HG02981 (cell line): ENCODE measurements around the gene MAP2K6.
A peak's percentile ranks its signal among the peaks of the same experiment; 100 is the strongest.

ENCODE experiments used
- ATAC-seq: cut with Tn5 transposase; IDR thresholded peaks from one replicate; pipeline ENCODE4 v1.9.1; 2021; ENCODE audit warnings: mild to moderate bottlenecking, moderate library complexity; ENCODE audit not compliant: unreplicated experiment

MAP2K6 gene

GRCh38 chr17:69414408-69415274 is at the start of gene MAP2K6:
MAP2K6 (plus strand) TSS chr17:69414697; CDS start chr17:69414985, 288 bp downstream.
- ATAC-seq, result peak; percentile 98

GRCh38 chr17:69367298-69367697 is 47.2 kb upstream of the MAP2K6 start:
- peak; percentile 70 for ATAC-seq

GRCh38 chr17:69373069-69373468 is 41.4 kb upstream of the MAP2K6 start:
- no peak for ATAC-seq

- ATAC-seq, result no peak
These were observed 39.3 kb upstream of the MAP2K6 start for GRCh38 chr17:69375229-69375628.

GRCh38 chr17:69388822-69389442 is 25.6 kb upstream of the MAP2K6 start:
- ATAC-seq, result no peak

- ATAC-seq, result no peak
These were observed 23.5 kb upstream of the MAP2K6 start for GRCh38 chr17:69390795-69391501.

GRCh38 chr17:69401251-69401650 is 13.2 kb upstream of the MAP2K6 start:
- no peak for ATAC-seq

GRCh38 chr17:69402052-69402451 is 12.4 kb upstream of the MAP2K6 start:
- no peak for ATAC-seq

GRCh38 chr17:69404399-69404798 is 10.1 kb upstream of the MAP2K6 start:
- no peak for ATAC-seq

GRCh38 chr17:69405096-69405495 is 9.4 kb upstream of the MAP2K6 start:
- no peak for ATAC-seq

- no peak for ATAC-seq
These were observed 7.6 kb upstream of the MAP2K6 start for GRCh38 chr17:69406941-69407340.

GRCh38 chr17:69407759-69408158 is 6.7 kb upstream of the MAP2K6 start:
- no peak for ATAC-seq

- no peak for ATAC-seq
These were observed 3.8 kb upstream of the MAP2K6 start for GRCh38 chr17:69410671-69411070.

GRCh38 chr17:69411766-69412165 is 2.7 kb upstream of the MAP2K6 start:
- no peak for ATAC-seq

- no peak for ATAC-seq
These were observed 2.2 kb upstream of the MAP2K6 start for GRCh38 chr17:69412251-69412671.

- no peak for ATAC-seq
These were observed 934 bp downstream of the MAP2K6 start for GRCh38 chr17:69415431-69415830.

GRCh38 chr17:69417545-69418483 is 3.3 kb downstream of the MAP2K6 start:
- ATAC-seq, result no peak

- ATAC-seq, result no peak
These were observed 4.0 kb downstream of the MAP2K6 start for GRCh38 chr17:69418535-69418934.

GRCh38 chr17:69423450-69423849 is 9.0 kb downstream of the MAP2K6 start:
- no peak for ATAC-seq

- no peak for ATAC-seq
These were observed 10.0 kb downstream of the MAP2K6 start for GRCh38 chr17:69424287-69425041.
